Measurements from ENCODE around the gene ZNF672. TPM values are rescaled to one million over a fixed set of nuclear protein-coding genes. Genes with fewer than 3 reads are reported as not detected.

Gene ZNF672
- total RNA-seq, 1 donor from 2014 or later: 29.8 TPM

- Mint-ChIP-seq H3K27me3 (ENCODE audit: unreplicated experiment) (peaks cover 17% of the 10 kb centered on the region), H3K36me3 (ENCODE audit: low read depth, unreplicated experiment) (peaks cover 43% of the 10 kb centered on the region), H3K27ac (ENCODE audit: unreplicated experiment) (peak overlapping the region; percentile 81), H3K4me1 (ENCODE audit: unreplicated experiment) (peaks cover 17% of the 10 kb centered on the region), H3K4me3 (ENCODE audit: unreplicated experiment) (peak overlapping the region; percentile 92), H3K9me3 (ENCODE audit: unreplicated experiment) (no peaks in the 10 kb centered on the region)
- no peak for TF ChIP-seq CTCF (IDR thresholded peaks at IDR 0.05; ENCODE audit: unreplicated experiment)
- DNase-seq (ENCODE audit: low spot score): peak; percentile 75
Measured at GRCh38 chr1:248858096-248858890, 20.3 kb downstream of the ZNF672 start.

GRCh38 chr1:248858891-248859889, 21.2 kb downstream of the ZNF672 start, which contains the start of gene ZNF692:
Gene ZNF692, minus strand, starts transcription at chr1:248859085. Its CDS starts 776 bp downstream, at chr1:248858309.
- no peak for TF ChIP-seq CTCF (IDR thresholded peaks at IDR 0.05; ENCODE audit: unreplicated experiment)
- Mint-ChIP-seq H3K36me3 (ENCODE audit: low read depth, unreplicated experiment) (peaks cover 45% of the 10 kb centered on the region), H3K27me3 (ENCODE audit: unreplicated experiment) (peaks cover 22% of the 10 kb centered on the region), H3K4me3 (ENCODE audit: unreplicated experiment) (peak within 1 kb of the TSS; percentile 93), H3K27ac (ENCODE audit: unreplicated experiment) (peak within 1 kb of the TSS; percentile 82), H3K9me3 (ENCODE audit: unreplicated experiment) (no peaks in the 10 kb centered on the region), H3K4me1 (ENCODE audit: unreplicated experiment) (peaks cover 22% of the 10 kb centered on the region)
- peak; percentile 95 for DNase-seq (ENCODE audit: low spot score)

- Mint-ChIP-seq H3K4me1 (ENCODE audit: unreplicated experiment) (peaks cover 27% of the 10 kb centered on the region), H3K4me3 (ENCODE audit: unreplicated experiment) (peak overlapping the region; percentile 93), H3K27ac (ENCODE audit: unreplicated experiment) (peak overlapping the region; percentile 82), H3K27me3 (ENCODE audit: unreplicated experiment) (peaks cover 29% of the 10 kb centered on the region), H3K9me3 (ENCODE audit: unreplicated experiment) (no peaks in the 10 kb centered on the region), H3K36me3 (ENCODE audit: low read depth, unreplicated experiment) (peaks cover 42% of the 10 kb centered on the region)
- no peak for TF ChIP-seq CTCF (IDR thresholded peaks at IDR 0.05; ENCODE audit: unreplicated experiment)
- DNase-seq (ENCODE audit: low spot score): no peak
Measured at GRCh38 chr1:248860007-248860406, 22.0 kb downstream of the ZNF672 start.

GRCh38 chr1:248861616-248862015, 23.6 kb downstream of the ZNF672 start:
- Mint-ChIP-seq H3K27ac (ENCODE audit: unreplicated experiment) (no peak overlapping the region), H3K4me1 (ENCODE audit: unreplicated experiment) (peaks cover 27% of the 10 kb centered on the region), H3K27me3 (ENCODE audit: unreplicated experiment) (peaks cover 33% of the 10 kb centered on the region), H3K9me3 (ENCODE audit: unreplicated experiment) (no peaks in the 10 kb centered on the region), H3K4me3 (ENCODE audit: unreplicated experiment) (no peak overlapping the region), H3K36me3 (ENCODE audit: low read depth, unreplicated experiment) (peaks cover 34% of the 10 kb centered on the region)
- DNase-seq (ENCODE audit: low spot score): no peak
- TF ChIP-seq CTCF (IDR thresholded peaks at IDR 0.05; ENCODE audit: unreplicated experiment): no peak
